IMR-90 (cell line): ENCODE data around the gene DUSP10. TPM values are rescaled to one million over a fixed set of nuclear protein-coding genes. Genes with fewer than 3 reads are reported as not detected.

ENCODE experiments used
- ATAC-seq: fragments of 200-7000 bp; cut with Tn5 transposase; 2 replicates; pipeline ENCODE4 v1.9.1; 2020; ENCODE audit warnings: low read depth, mild to moderate bottlenecking, moderate library complexity
- BruUV-seq: library from RNA; stranded (reverse); fragments of 400-500 nt; replicated peaks from 2 replicates; lab custom pipeline; 2021; lab: Mats Ljungman, UMichigan
- CTCF ChIA-PET: fragments of 300-600 bp; formaldehyde crosslinking; extraction: SDS; loops from one replicate; lab custom pipeline; 2021; ENCODE audit warnings: antibody characterized with exemption; lab: Yijun Ruan, JAX
- POLR2A ChIA-PET: fragments of 300-600 bp; sonication (Branson Sonifier 250); formaldehyde crosslinking; loops from one replicate; lab custom pipeline; 2022; ENCODE audit warnings: antibody characterized with exemption; ENCODE audit not compliant: unreplicated experiment; lab: Charles Lee
- DNase-seq: peaks from one replicate; pipeline ENCODE4 v3.0.0; 2013
- H2AFZ ChIP-seq: replicated peaks from 2 replicates; pipeline ENCODE3; 2013; ENCODE audit warnings: low read length, mild to moderate bottlenecking; ENCODE audit not compliant: poor library complexity
- H2AK5ac ChIP-seq: 2 replicates; pipeline ENCODE4 v1.6.1; 2013; ENCODE audit warnings: low read depth, low read length, inconsistent platforms
- H2AK9ac ChIP-seq: replicated peaks from 2 replicates; pipeline ENCODE3; 2013; ENCODE audit warnings: mild to moderate bottlenecking, low read depth, low read length, moderate library complexity; ENCODE audit not compliant: poor library complexity
- H2BK120ac ChIP-seq: 2 replicates; pipeline ENCODE4 v1.6.1; 2013; ENCODE audit warnings: low read depth, low read length, inconsistent platforms
- H2BK15ac ChIP-seq: 3 replicates; pipeline ENCODE4 v1.6.1; 2013; ENCODE audit warnings: low read depth, low read length, inconsistent platforms
- H2BK20ac ChIP-seq: 2 replicates; pipeline ENCODE4 v1.6.1; 2013; ENCODE audit warnings: low read depth, mild to moderate bottlenecking, inconsistent platforms, low read length, moderate library complexity
- H2BK5ac ChIP-seq: 2 replicates; pipeline ENCODE4 v1.6.1; 2013; ENCODE audit warnings: mild to moderate bottlenecking, low read depth, low read length, inconsistent platforms; ENCODE audit not compliant: poor library complexity, severe bottlenecking
- H3K14ac ChIP-seq: replicated peaks from 2 replicates; pipeline ENCODE4 v1.6.1; 2013; ENCODE audit warnings: low read depth, low read length, inconsistent platforms
- H3K18ac ChIP-seq: 2 replicates; pipeline ENCODE4 v1.6.1; 2013; ENCODE audit warnings: low read depth, low read length, control low read depth
- H3K23ac ChIP-seq: 2 replicates; pipeline ENCODE4 v1.6.1; 2013; ENCODE audit warnings: low read depth, low read length, inconsistent platforms
- H3K27ac ChIP-seq: 2 replicates; pipeline ENCODE4 v1.5.1; 2013; ENCODE audit warnings: mild to moderate bottlenecking, control low read depth, low read length; ENCODE audit not compliant: insufficient read depth
- H3K27me3 ChIP-seq: 2 replicates; pipeline ENCODE4 v1.6.1; 2013; ENCODE audit warnings: low read length; ENCODE audit not compliant: control insufficient read depth, insufficient read depth
- H3K36me3 ChIP-seq: 2 replicates; pipeline ENCODE4 v1.6.1; 2013; ENCODE audit warnings: low read length, mixed read lengths; ENCODE audit not compliant: control insufficient read depth, insufficient read depth
- H3K4ac ChIP-seq: 2 replicates; pipeline ENCODE4 v1.6.1; 2013; ENCODE audit warnings: low read depth, low read length, inconsistent platforms
- H3K4me1 ChIP-seq: 2 replicates; pipeline ENCODE4 v1.6.1; 2013; ENCODE audit warnings: low read length, mixed read lengths; ENCODE audit not compliant: control insufficient read depth, insufficient read depth
- H3K4me2 ChIP-seq: 2 replicates; pipeline ENCODE4 v1.6.1; 2013; ENCODE audit warnings: low read depth, mild to moderate bottlenecking, control low read depth, low read length, moderate library complexity
- H3K4me3 ChIP-seq: 2 replicates; pipeline ENCODE4 v1.5.1; 2013; ENCODE audit warnings: low read depth, mild to moderate bottlenecking, control low read depth, low read length, moderate library complexity; ENCODE audit not compliant: insufficient read depth
- H3K56ac ChIP-seq: 2 replicates; pipeline ENCODE4 v1.6.1; 2013; ENCODE audit warnings: low read length, inconsistent platforms; ENCODE audit not compliant: insufficient read depth; ENCODE audit errors: extremely low read depth
- H3K79me1 ChIP-seq, 2 experiments: 2 replicates each; pipeline ENCODE4 v1.6.1; 2013; ENCODE audit warnings: low read length in 2 of 2, inconsistent platforms in 1 of 2, low read depth in 1 of 2
- H3K9ac ChIP-seq: 2 replicates; pipeline ENCODE4 v1.6.1; 2013; ENCODE audit warnings: low read depth, low read length, control low read depth
- H3K9me1 ChIP-seq: 2 replicates; pipeline ENCODE4 v1.6.1; 2013; ENCODE audit warnings: low read length, inconsistent platforms; ENCODE audit not compliant: insufficient read depth
- H3K9me3 ChIP-seq: 2 replicates; pipeline ENCODE4 v1.6.1; 2013; ENCODE audit warnings: low read length; ENCODE audit not compliant: control insufficient read depth, insufficient read depth
- H4K20me1 ChIP-seq: 2 replicates; pipeline ENCODE4 v1.6.1; 2013; ENCODE audit warnings: low read length, inconsistent platforms; ENCODE audit not compliant: insufficient read depth
- H4K5ac ChIP-seq: 2 replicates; pipeline ENCODE4 v1.6.1; 2013; ENCODE audit warnings: mild to moderate bottlenecking, low read depth, low read length, control low read depth
- H4K8ac ChIP-seq, 2 experiments: 2 replicates each; pipeline ENCODE4 v1.6.1; 2013; ENCODE audit warnings: low read depth in 2 of 2, low read length in 2 of 2, control low read depth in 1 of 2, inconsistent platforms in 1 of 2
- H4K91ac ChIP-seq: 2 replicates; pipeline ENCODE4 v1.6.1; 2013; ENCODE audit warnings: low read depth, low read length, inconsistent platforms; ENCODE audit not compliant: insufficient read depth
- CEBPB ChIP-seq: IDR thresholded peaks from 2 replicates; pipeline ENCODE4 v1.6.1; 2012; ENCODE audit warnings: low read depth, low read length, improper control_type of control experiment
- MAZ ChIP-seq: IDR thresholded peaks from 2 replicates; pipeline ENCODE4 v1.6.1; 2012; ENCODE audit warnings: low read depth, mild to moderate bottlenecking, low read length, improper control_type of control experiment, moderate library complexity, borderline replicate concordance
- RCOR1 ChIP-seq: IDR thresholded peaks from 2 replicates; pipeline ENCODE4 v1.6.1; 2012; ENCODE audit warnings: mild to moderate bottlenecking, low read length, improper control_type of control experiment; ENCODE audit not compliant: insufficient replicate concordance
- WGBS, 2 experiments: methylation state at CpG; one replicate each; pipeline versions ENCODE4 v1.1.5 to v1.1.7; 2013; ENCODE audit warnings: missing lambda C conversion rate in 2 of 2; ENCODE audit not compliant: insufficient read length in 1 of 2; ENCODE audit errors: extremely low coverage in 2 of 2; 5-methylcytosine and 5-hydroxymethylcytosine counted together
- dilution Hi-C: fragments of 300-500 bp; cut with HindIII; formaldehyde crosslinking; loops from one replicate; pipeline ENCODE4 v1.14.3; 2018; ENCODE audit warnings: low sequenced_read_pairs; ENCODE audit not compliant: unreplicated experiment
- in situ Hi-C: fragments of 300-500 bp; cut with MboI; formaldehyde crosslinking; loops from 3 replicates; pipeline ENCODE4 v1.14.3; 2019; ENCODE audit warnings: low sequenced_read_pairs, inconsistent platforms, mixed read lengths
- intact Hi-C: fragments of 100-400 bp; cut with micrococcal nuclease; formaldehyde crosslinking; loops from 2 replicates; pipeline ENCODE4 v1.10.0; 2022
- polyA plus RNA-seq, 3 experiments: library from polyadenylated mRNA; depleted of rRNA; stranded (reverse); fragments of >200 nt; gene quantifications; 2 replicates each; pipeline ENCODE4 v1.2.3, GENCODE V29; 2012; ENCODE audit warnings: low replicate concordance in 1 of 3
- total RNA-seq: library from RNA; depleted of rRNA; stranded (reverse); fragments of >200 nt; gene quantifications from 2 replicates; pipeline ENCODE4 v1.2.3, GENCODE V29; 2012
- TF ChIP-seq, protein P1 (sequence below): conservative IDR thresholded peaks from 2 replicates; pipeline ENCODE4 v1.5.1; 2012; ENCODE audit warnings: mild to moderate bottlenecking, low read depth, low read length, improper control_type of control experiment

Gene DUSP10
- total and polyA plus RNA-seq, 2 of the 4 experiments (the other 2 are of a cell fraction) = 41.7 to 59.1 TPM

DNA sequence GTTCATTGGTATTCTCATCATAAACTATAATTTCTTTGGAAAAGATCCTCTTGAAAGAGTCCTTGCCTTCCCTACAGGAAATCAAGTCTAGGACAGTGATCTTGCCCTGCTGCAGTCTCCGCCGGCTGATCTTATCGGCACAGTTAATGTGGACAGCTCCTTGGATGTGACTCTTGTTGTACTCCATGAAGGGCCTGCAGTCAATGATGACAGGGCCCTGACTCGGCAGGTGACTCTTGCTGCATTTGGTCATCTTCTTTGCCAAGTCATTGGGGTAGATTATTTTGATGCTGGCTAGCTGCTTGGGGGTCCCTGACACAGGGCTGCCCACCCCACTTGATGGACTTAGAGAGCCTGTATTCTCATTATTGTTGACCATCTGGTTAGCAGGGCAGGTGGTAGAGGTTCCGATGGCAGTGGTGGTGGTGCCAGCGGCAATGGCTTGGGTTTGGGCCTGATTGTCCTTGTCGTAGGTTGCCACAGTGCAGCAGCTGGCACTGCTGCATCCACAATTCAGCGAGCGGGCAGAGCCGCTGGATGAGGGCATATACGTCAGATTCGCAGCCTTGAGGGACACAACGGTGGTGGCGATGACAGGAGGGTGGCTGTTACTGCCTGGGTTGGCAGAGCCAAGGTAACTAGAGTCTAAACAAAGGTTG is 2.7 kb downstream of the DUSP10 start:
- peaks cover 34% of the 10 kb centered on the region for H3K36me3 ChIP-seq
- peak overlapping the region; percentile 97 for H3K23ac ChIP-seq
- no peak overlapping the region for H3K18ac ChIP-seq
- DNase-seq (no peak), ATAC-seq (no peak)
- peak overlapping the region; percentile 6; the same call in 1 of the 2 replicates for H3K27ac ChIP-seq
- no peak overlapping the region for H3K9ac ChIP-seq
- peaks cover 71% of the 10 kb centered on the region for H4K20me1 ChIP-seq
- H3K79me1 ChIP-seq = peaks cover 9 to 67% of the 10 kb centered on the region in 2 experiments; a peak in 3 of 4 replicates
- 0 out of 3 replicates have a peak overlapping the region, but pooled peaks have one; percentile 2 for H2BK15ac ChIP-seq
- in situ Hi-C loops = loop anchor here (25.0 kb wide), 1 partner anchor 898 kb away; no protein-coding TSS in a partner anchor
- intact Hi-C loops = no loop called here
- POLR2A ChIA-PET = no interaction called here
- TF ChIP-seq RCOR1 (no peak), MAZ (no peak), CEBPB (no peak)
- TF ChIP-seq, protein P1, sequence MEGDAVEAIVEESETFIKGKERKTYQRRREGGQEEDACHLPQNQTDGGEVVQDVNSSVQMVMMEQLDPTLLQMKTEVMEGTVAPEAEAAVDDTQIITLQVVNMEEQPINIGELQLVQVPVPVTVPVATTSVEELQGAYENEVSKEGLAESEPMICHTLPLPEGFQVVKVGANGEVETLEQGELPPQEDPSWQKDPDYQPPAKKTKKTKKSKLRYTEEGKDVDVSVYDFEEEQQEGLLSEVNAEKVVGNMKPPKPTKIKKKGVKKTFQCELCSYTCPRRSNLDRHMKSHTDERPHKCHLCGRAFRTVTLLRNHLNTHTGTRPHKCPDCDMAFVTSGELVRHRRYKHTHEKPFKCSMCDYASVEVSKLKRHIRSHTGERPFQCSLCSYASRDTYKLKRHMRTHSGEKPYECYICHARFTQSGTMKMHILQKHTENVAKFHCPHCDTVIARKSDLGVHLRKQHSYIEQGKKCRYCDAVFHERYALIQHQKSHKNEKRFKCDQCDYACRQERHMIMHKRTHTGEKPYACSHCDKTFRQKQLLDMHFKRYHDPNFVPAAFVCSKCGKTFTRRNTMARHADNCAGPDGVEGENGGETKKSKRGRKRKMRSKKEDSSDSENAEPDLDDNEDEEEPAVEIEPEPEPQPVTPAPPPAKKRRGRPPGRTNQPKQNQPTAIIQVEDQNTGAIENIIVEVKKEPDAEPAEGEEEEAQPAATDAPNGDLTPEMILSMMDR = no peak
- H2AK5ac ChIP-seq = peak overlapping the region; percentile 37; the same call in 1 of the 2 replicates
- no peak overlapping the region for H4K5ac ChIP-seq
- H2AFZ ChIP-seq = peak overlapping the region; percentile 27
- no peak overlapping the region for H2BK120ac ChIP-seq
- H4K8ac ChIP-seq = no peak overlapping the region
- peak overlapping the region; percentile 74 for H3K4me3 ChIP-seq
- H2BK5ac ChIP-seq = no peak overlapping the region
- H2BK20ac ChIP-seq = no peak overlapping the region
- peak overlapping the region; percentile 38 for H3K14ac ChIP-seq
- dilution Hi-C loops = no loop called here
- H2AK9ac ChIP-seq = peak overlapping the region; percentile 19
- WGBS, 2 experiments = 98% methylated on average over 9 of the region's 14 CpGs; no CpG with 5 or more reads in 1 of the 2 experiments
- no peak overlapping the region for H3K56ac ChIP-seq
- CTCF ChIA-PET = interaction anchor here (1.7 kb wide), 1 partner anchor 261 kb away, joined by 9 read pairs; no protein-coding TSS in a partner anchor
- H3K4me2 ChIP-seq = peak overlapping the region; percentile 95
- H3K4me1 ChIP-seq = peaks cover 25% of the 10 kb centered on the region
- peak overlapping the region; percentile 9; the same call in 1 of the 2 replicates for H3K4ac ChIP-seq
- BruUV-seq = no TSS peak
- no peaks in the 10 kb centered on the region for H3K27me3 ChIP-seq
- H4K91ac ChIP-seq = no peak overlapping the region
- H3K9me3 ChIP-seq = no peaks in the 10 kb centered on the region
- H3K9me1 ChIP-seq = peaks cover 33% of the 10 kb centered on the region
